GM12875 (cell line): ENCODE measurements around the gene CSTF1.

Experiments used
- H3K4me3 ChIP-seq: one replicate; pipeline ENCODE4 v1.5.1; 2011; ENCODE audit warnings: low read depth, low read length, control low read depth
- CTCF ChIP-seq: IDR thresholded peaks from 2 replicates; pipeline ENCODE4 v1.5.1; 2011; ENCODE audit warnings: low read depth, mild to moderate bottlenecking, control low read depth, inconsistent platforms, low read length, moderate library complexity, borderline replicate concordance; ENCODE audit not compliant: insufficient read depth

The CSTF1 gene

GRCh38 chr20:56369179-56369578 lies 23.3 kb upstream of the CSTF1 start:
- TF ChIP-seq CTCF: no peak

GRCh38 chr20:56371977-56372376 lies 20.5 kb upstream of the CSTF1 start:
- H3K4me3 ChIP-seq: no peak overlapping the region
- TF ChIP-seq CTCF: no peak

More at GRCh38 chr20:56369179-56369578, 23.3 kb upstream of the CSTF1 start:
- no peak overlapping the region for H3K4me3 ChIP-seq

- no peak overlapping the region for H3K4me3 ChIP-seq
- TF ChIP-seq CTCF: no peak
These were observed 19.6 kb upstream of the CSTF1 start for GRCh38 chr20:56372850-56373249.

GRCh38 chr20:56373942-56374341 lies 18.5 kb upstream of the CSTF1 start:
- H3K4me3 ChIP-seq: no peak overlapping the region
- no peak for TF ChIP-seq CTCF

GRCh38 chr20:56376331-56376730 lies 16.1 kb upstream of the CSTF1 start:
- H3K4me3 ChIP-seq: no peak overlapping the region
- no peak for TF ChIP-seq CTCF

GRCh38 chr20:56378386-56378785 lies 14.1 kb upstream of the CSTF1 start:
- H3K4me3 ChIP-seq: no peak overlapping the region
- TF ChIP-seq CTCF: no peak

GRCh38 chr20:56380375-56380774 lies 12.1 kb upstream of the CSTF1 start:
- H3K4me3 ChIP-seq: no peak overlapping the region
- TF ChIP-seq CTCF: no peak
